Thoracic aorta (tissue), 2 donors: ENCODE measurements around the gene PLEKHF1. TPM values are rescaled to one million over a fixed set of nuclear protein-coding genes. Genes with fewer than 3 reads are reported as not detected.

Experiments used
- ATAC-seq: fragments of 150-250 bp; one replicate; pipeline ENCODE4 v1.8.0; 2017; ENCODE audit warnings: low read depth; ENCODE audit not compliant: insufficient number of reproducible peaks, low FRiP score
- DNase-seq: peaks from one replicate; pipeline ENCODE4 v3.0.0-alpha.2; 2020; ENCODE audit warnings: low spot score
- H3K27ac ChIP-seq, 2 donors: fragments of 200-600 bp; sonication (generic); 1 replicate in 1 of 2; 2 replicates in 1 of 2; pipeline ENCODE4 v1.5.1; 2016; ENCODE audit warnings: mild to moderate bottlenecking in 2 of 2, moderate library complexity in 2 of 2
- H3K27me3 ChIP-seq: fragments of 200-600 bp; sonication (generic); replicated peaks from 2 replicates; pipeline ENCODE4 v1.6.0; 2016; ENCODE audit warnings: mild to moderate bottlenecking; ENCODE audit not compliant: insufficient read depth
- H3K36me3 ChIP-seq: fragments of 200-600 bp; sonication (generic); one replicate; pipeline ENCODE4 v1.5.1; 2016
- H3K4me1 ChIP-seq, 2 donors: fragments of 200-600 bp; sonication (generic); 1 replicate in 1 of 2; 2 replicates in 1 of 2; pipeline versions ENCODE4 v1.5.1 to v1.6.0; 2016; ENCODE audit warnings: low read depth in 2 of 2, mild to moderate bottlenecking in 1 of 2; ENCODE audit not compliant: control insufficient read depth in 1 of 2
- H3K4me3 ChIP-seq: fragments of 200-600 bp; sonication (generic); 2 replicates; pipeline ENCODE4 v1.5.1; 2016; ENCODE audit warnings: mild to moderate bottlenecking
- H3K9me3 ChIP-seq: fragments of 200-600 bp; sonication (generic); 2 replicates; pipeline ENCODE4 v1.5.1; 2016
- CTCF ChIP-seq: fragments of 200-600 bp; sonication (generic); IDR thresholded peaks from one replicate; pipeline ENCODE4 v1.5.1; 2019; ENCODE audit warnings: antibody characterized with exemption
- total RNA-seq, 2 donors: library from RNA; depleted of rRNA; stranded (reverse); fragments of >200 nt; gene quantifications; one replicate each; pipeline versions ENCODE4 v1.1.0 to v1.2.3, GENCODE V29; 2016

The PLEKHF1 gene
- total RNA-seq, 2 donors from 2014 or later = 21.4 to 56.2 TPM

GRCh38 chr19:29665826-29666577 is 741 bp downstream of the PLEKHF1 start:
- Histone ChIP-seq H3K4me3 (peak overlapping the region; percentile 94), H3K27ac (peak overlapping the region; percentile 95), H3K27me3 (no peaks in the 10 kb centered on the region), H3K9me3 (no peaks in the 10 kb centered on the region), H3K36me3 (no peaks in the 10 kb centered on the region), H3K4me1 (peaks cover 61 to 77% of the 10 kb centered on the region in 2 donors)
- ATAC-seq (peak; percentile 37), DNase-seq (no peak)
- no peak for TF ChIP-seq CTCF

- ATAC-seq (no peak), DNase-seq (no peak)
- TF ChIP-seq CTCF = no peak
- H3K27me3 ChIP-seq = no peaks in the 10 kb centered on the region
- H3K27ac ChIP-seq = peak overlapping the region; percentile 95
- no peaks in the 10 kb centered on the region for H3K36me3 ChIP-seq
- H3K4me3 ChIP-seq = peak overlapping the region; percentile 94
- peaks cover 64 to 81% of the 10 kb centered on the region in 2 donors for H3K4me1 ChIP-seq
- H3K9me3 ChIP-seq = no peaks in the 10 kb centered on the region
Observed at GRCh38 chr19:29666578-29667386, 1.5 kb downstream of the PLEKHF1 start.

GRCh38 chr19:29667387-29667783 is 2.1 kb downstream of the PLEKHF1 start:
- no peak for DNase-seq
- no peak for TF ChIP-seq CTCF
- Histone ChIP-seq H3K27me3 (no peaks in the 10 kb centered on the region), H3K4me1 (peaks cover 68 to 81% of the 10 kb centered on the region in 2 donors), H3K36me3 (no peaks in the 10 kb centered on the region), H3K9me3 (no peaks in the 10 kb centered on the region), H3K27ac (peak overlapping the region; percentile 95), H3K4me3 (peak overlapping the region; percentile 94)
- no peak for ATAC-seq

GRCh38 chr19:29667901-29668341 is 2.7 kb downstream of the PLEKHF1 start:
- DNase-seq (no peak), ATAC-seq (no peak)
- no peaks in the 10 kb centered on the region for H3K9me3 ChIP-seq
- no peak for TF ChIP-seq CTCF
- H3K36me3 ChIP-seq = no peaks in the 10 kb centered on the region
- H3K4me3 ChIP-seq = no peak overlapping the region
- peak overlapping the region; percentile 95 for H3K27ac ChIP-seq
- no peaks in the 10 kb centered on the region for H3K27me3 ChIP-seq
- H3K4me1 ChIP-seq = peaks cover 66 to 82% of the 10 kb centered on the region in 2 donors
